Upper lobe of left lung (tissue), 6 donors: Measurements from ENCODE around the gene GSC. TPM values are rescaled to one million over a fixed set of nuclear protein-coding genes. Genes with fewer than 3 reads are reported as not detected.
A peak's percentile ranks its signal among the peaks of the same experiment; 100 is the strongest.

Experiments used
- ATAC-seq, 2 donors: fragments of 200-7000 bp; cut with Tn5 transposase; one replicate each; pipeline ENCODE4 v1.9.1; 2022; ENCODE audit warnings: mild to moderate bottlenecking in 2 of 2, moderate library complexity in 2 of 2; ENCODE audit not compliant: low FRiP score in 2 of 2
- DNase-seq, 2 donors: peaks; one replicate each; pipeline ENCODE4 v3.0.0-alpha.2; 2019 to 2020
- H3K27ac ChIP-seq, 4 donors: fragments of 200-600 bp; sonication (generic); one replicate each; pipeline ENCODE4 v1.5.1; 2016 to 2019
- H3K27me3 ChIP-seq, 4 donors: fragments of 200-600 bp; sonication (generic); one replicate each; pipeline ENCODE4 v1.5.1; 2017 to 2019
- H3K36me3 ChIP-seq, 4 donors: fragments of 200-600 bp; sonication (generic); one replicate each; pipeline ENCODE4 v1.5.1; 2016 to 2019
- H3K4me1 ChIP-seq, 4 donors: fragments of 200-600 bp; sonication (generic); one replicate each; pipeline ENCODE4 v1.5.1; 2018 to 2019
- H3K4me3 ChIP-seq, 4 donors: fragments of 200-600 bp; sonication (generic); one replicate each; pipeline ENCODE4 v1.5.1; 2017 to 2019; ENCODE audit warnings: mild to moderate bottlenecking in 2 of 4, moderate library complexity in 1 of 4
- H3K9me3 ChIP-seq, 4 donors: fragments of 200-600 bp; sonication (generic); one replicate each; pipeline ENCODE4 v1.5.1; 2018 to 2019
- CTCF ChIP-seq, 6 experiments: fragments of 450-650 bp in 4 of 6; fragments of 200-600 bp in 2 of 6; sonication (generic) in 2 of 6; IDR thresholded peaks; one replicate each; pipeline ENCODE4 v1.5.1; 2016 to 2019; ENCODE audit warnings: antibody characterized with exemption in 6 of 6
- EP300 ChIP-seq, 4 donors: sonication (generic); formaldehyde crosslinking; IDR thresholded peaks; one replicate each; pipeline ENCODE4 v1.5.1; 2017; ENCODE audit warnings: antibody characterized with exemption in 4 of 4, control low read depth in 2 of 4
- POLR2A ChIP-seq, 4 donors: fragments of 450-650 bp; IDR thresholded peaks; one replicate each; pipeline ENCODE4 v1.5.1; 2016 to 2017; ENCODE audit warnings: antibody characterized with exemption in 4 of 4, mild to moderate bottlenecking in 2 of 4
- POLR2AphosphoS5 ChIP-seq, 2 donors: sonication (generic); formaldehyde crosslinking; IDR thresholded peaks; one replicate each; pipeline ENCODE4 v1.5.1; 2017; ENCODE audit warnings: antibody characterized with exemption in 2 of 2
- WGBS, 2 donors: methylation state at CpG; one replicate each; pipeline ENCODE4 v1.1.5; 2017 to 2018; 5-methylcytosine and 5-hydroxymethylcytosine counted together
- total RNA-seq, 6 donors: library from RNA; depleted of rRNA in 4 of 6; stranded (reverse); fragments of >200 nt in 4 of 6; gene quantifications; one replicate each; pipeline versions ENCODE4 v1.1.0 to v1.2.1, GENCODE V29; 2016 to 2021
- donor health status: DM: no; HTN: no; CAD: no; lungs with moderate emphysema.
- donor health status: DM: no; HTN: yes; CAD: no; lungs with severe emphysema.

GSC gene
- total RNA-seq, 6 donors from 2014 or later: 0.47 TPM; not detected in 5

GRCh38 chr14:94768141-94768520 is 1.8 kb downstream of the GSC start:
- TF ChIP-seq EP300 (IDR thresholded peaks at IDR 0.05) (no peak), POLR2AphosphoS5 (IDR thresholded peaks at IDR 0.05) (no peak), CTCF (IDR thresholded peaks at IDR 0.05) (no peak), POLR2A (IDR thresholded peaks at IDR 0.05) (no peak)
- ATAC-seq (no peak), DNase-seq (peak in 1 of 2 donors; percentile 54)
- Histone ChIP-seq H3K9me3 (no peaks in the 10 kb centered on the region), H3K27me3 (peaks cover 1 to 69% (median 37%) of the 10 kb centered on the region in 4 donors), H3K36me3 (no peaks in the 10 kb centered on the region), H3K4me1 (peaks cover 24 to 25% (median 25%) of the 10 kb centered on the region in 4 donors), H3K4me3 (peak overlapping the region in 3 of 4 donors; percentile 24 to 56 (median 52)), H3K27ac (no peak overlapping the region)
- WGBS, 2 donors: 3 to 5% methylated on average over 26 of the region's 26 CpGs

GRCh38 chr14:94767321-94767878 is 2.5 kb downstream of the GSC start:
- DNase-seq (peak in 1 of 2 donors; percentile 56), ATAC-seq (peak in 1 of 2 donors; percentile 21)
- TF ChIP-seq CTCF (IDR thresholded peaks at IDR 0.05): no peak
- no peak for TF ChIP-seq POLR2A (IDR thresholded peaks at IDR 0.05)
- no peak for TF ChIP-seq EP300 (IDR thresholded peaks at IDR 0.05)
- TF ChIP-seq POLR2AphosphoS5 (IDR thresholded peaks at IDR 0.05): no peak
- Histone ChIP-seq H3K36me3 (no peaks in the 10 kb centered on the region), H3K4me3 (no peak overlapping the region), H3K4me1 (peaks cover 24 to 25% (median 25%) of the 10 kb centered on the region in 4 donors), H3K27me3 (peaks cover 1 to 62% (median 31%) of the 10 kb centered on the region in 4 donors), H3K27ac (no peak overlapping the region), H3K9me3 (no peaks in the 10 kb centered on the region)
- WGBS, 2 donors: 8 to 11% methylated on average over 7 to 27 of the region's 27 CpGs

- no peaks in the 10 kb centered on the region for H3K9me3 ChIP-seq
- no peak overlapping the region for H3K4me3 ChIP-seq
- H3K27me3 ChIP-seq: peaks cover 1 to 37% (median 19%) of the 10 kb centered on the region in 4 donors
- no peak for ATAC-seq
- H3K36me3 ChIP-seq: no peaks in the 10 kb centered on the region
- no peak for DNase-seq
- 55% methylated on average over 7 of the region's 7 CpGs for WGBS, 2 donors
- no peak for TF ChIP-seq POLR2A (IDR thresholded peaks at IDR 0.05)
- TF ChIP-seq EP300 (IDR thresholded peaks at IDR 0.05): no peak
- TF ChIP-seq POLR2AphosphoS5 (IDR thresholded peaks at IDR 0.05): no peak
- TF ChIP-seq CTCF (IDR thresholded peaks at IDR 0.05): no peak
- H3K27ac ChIP-seq: no peak overlapping the region
- peaks cover 15% of the 10 kb centered on the region in 4 donors for H3K4me1 ChIP-seq
Observed at GRCh38 chr14:94764573-94764972, 5.3 kb downstream of the GSC start.

GRCh38 chr14:94762431-94762830 is 7.5 kb downstream of the GSC start:
- H3K36me3 ChIP-seq: no peaks in the 10 kb centered on the region
- H3K4me3 ChIP-seq: no peak overlapping the region
- no peak overlapping the region for H3K27ac ChIP-seq
- WGBS, 2 donors: 74 to 86% methylated on average over 7 of the region's 7 CpGs
- TF ChIP-seq POLR2A (IDR thresholded peaks at IDR 0.05): no peak
- TF ChIP-seq POLR2AphosphoS5 (IDR thresholded peaks at IDR 0.05): no peak
- no peak for TF ChIP-seq CTCF (IDR thresholded peaks at IDR 0.05)
- no peak for TF ChIP-seq EP300 (IDR thresholded peaks at IDR 0.05)
- DNase-seq: no peak
- H3K27me3 ChIP-seq: peaks cover 0 to 16% (median 6%) of the 10 kb centered on the region in 4 donors
- no peaks in the 10 kb centered on the region for H3K4me1 ChIP-seq
- H3K9me3 ChIP-seq: no peaks in the 10 kb centered on the region
- ATAC-seq: no peak

- no peak for DNase-seq
- peak in 1 of 2 donors; percentile 28 for ATAC-seq
- Histone ChIP-seq H3K27ac (no peak overlapping the region), H3K27me3 (peaks cover 0 to 12% (median 4%) of the 10 kb centered on the region in 4 donors), H3K4me1 (no peaks in the 10 kb centered on the region), H3K4me3 (no peak overlapping the region), H3K36me3 (no peaks in the 10 kb centered on the region), H3K9me3 (no peaks in the 10 kb centered on the region)
- 63 to 68% methylated on average over 9 to 10 of the region's 10 CpGs for WGBS, 2 donors
- TF ChIP-seq EP300 (IDR thresholded peaks at IDR 0.05): no peak
Observed at GRCh38 chr14:94761997-94762377, 7.9 kb downstream of the GSC start.
